ENCODE data around the gene MAT2A. TPM values are rescaled to one million over a fixed set of nuclear protein-coding genes. Genes with fewer than 3 reads are reported as not detected.

MAT2A gene
- total and polyA plus RNA-seq, 2 of the 8 experiments (the other 6 are each of a cell fraction or from before 2014, with no cell fraction given) = 255 to 307 TPM

DNA sequence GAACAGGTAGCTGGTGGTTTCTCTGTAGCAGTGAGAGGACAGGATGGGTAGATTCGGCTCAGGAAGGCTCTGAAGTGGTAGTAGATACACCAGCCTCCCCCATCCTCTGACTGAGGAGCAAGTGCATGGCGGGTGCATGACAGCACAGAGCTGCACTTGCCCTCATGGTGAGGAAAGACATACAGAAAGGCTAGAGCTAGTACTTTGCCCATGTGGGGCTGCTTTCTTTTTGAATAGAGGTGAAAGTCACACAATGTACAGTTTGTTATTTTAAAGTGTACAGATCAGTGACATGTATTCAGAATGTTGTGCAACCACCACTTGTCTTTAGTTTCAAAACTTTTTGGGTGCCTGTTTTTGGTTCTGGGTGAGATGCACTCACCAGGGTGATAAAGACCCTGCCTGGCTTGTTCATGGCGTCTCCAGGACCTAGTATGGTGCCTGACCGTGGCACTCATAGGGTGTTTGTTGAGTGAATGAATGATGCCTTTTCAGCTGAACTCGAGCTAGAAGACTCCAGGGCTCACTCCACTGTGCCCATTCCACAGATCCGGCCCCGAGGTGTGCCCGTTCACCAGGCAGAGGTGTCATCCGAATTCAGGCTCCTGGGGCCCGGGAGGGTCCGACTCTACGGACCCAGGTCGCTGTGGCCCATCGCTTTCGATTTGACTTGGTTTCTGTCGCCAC lies 44.8 kb downstream of the MAT2A start:
- Histone ChIP-seq H4K91ac (replicated peaks; ENCODE audit: insufficient read length, low read length) (no peak overlapping the region), H3K79me1 (ENCODE audit: low read depth, low read length) (no peaks in the 10 kb centered on the region; the same call in 1 of the 2 replicates), H2BK5ac (ENCODE audit: low read depth, low read length) (no peak overlapping the region), H3K27me3 (replicated peaks in 1 of 4; ENCODE audit: control insufficient read depth in 3 of 4, extremely low read depth in 1 of 4, insufficient read depth in 3 of 4, low read length in 3 of 4) (peaks cover 8 to 34% (median 21%) of the 10 kb centered on the region in 4 experiments; a peak in 6 of 7 replicates), H3K9ac (replicated peaks in 1 of 4; ENCODE audit: extremely low read depth in 1 of 4, low read depth in 3 of 4, low read length in 3 of 4) (no peak overlapping the region; a peak in 1 of 7 replicates), H3K18ac (ENCODE audit: extremely low read depth, low read length) (no peak overlapping the region), H3K4ac (replicated peaks; ENCODE audit: insufficient read length, low read depth, low read length) (no peak overlapping the region), H3K23ac (ENCODE audit: insufficient read length) (no peak overlapping the region), H3K56ac (replicated peaks; ENCODE audit: insufficient read length, low read depth, low read length) (no peak overlapping the region), H2BK120ac (replicated peaks; ENCODE audit: low read depth, low read length) (no peak overlapping the region), H3K36me3 (ENCODE audit: control insufficient read depth in 2 of 4, insufficient read depth in 4 of 4, low read length in 3 of 4) (no peaks in the 10 kb centered on the region), H3K4me3 (ENCODE audit: extremely low read depth in 1 of 4, insufficient read depth in 2 of 4, low read depth in 3 of 4, low read length in 4 of 4) (peak overlapping the region in 3 of 4 experiments; percentile 23 to 64 (median 23); a peak in 5 of 8 replicates), H2BK15ac (ENCODE audit: low read length) (no peak overlapping the region), H2BK12ac (ENCODE audit: low read depth, low read length) (no peak overlapping the region), H2AFZ (ENCODE audit: low read length) (no peak overlapping the region), H3K27ac (ENCODE audit: low read depth, low read length) (no peak overlapping the region), H3K9me3 (ENCODE audit: insufficient read depth in 2 of 2, low read depth in 1 of 2, low read length in 1 of 2) (no peaks in the 10 kb centered on the region), H3K79me2 (ENCODE audit: control insufficient read depth in 1 of 2, insufficient read depth in 2 of 2, low read length in 2 of 2) (no peaks in the 10 kb centered on the region), H3K4me2 (ENCODE audit: insufficient read depth in 1 of 2, low read depth in 2 of 2, low read length in 2 of 2) (peak overlapping the region; percentile 67 to 89), H4K5ac (ENCODE audit: insufficient read length, low read depth, low read length) (no peak overlapping the region), H2AK5ac (ENCODE audit: low read depth, low read length) (no peak overlapping the region), H3K4me1 (replicated peaks in 1 of 4; ENCODE audit: control insufficient read depth in 3 of 4, insufficient read depth in 4 of 4, low read length in 3 of 4) (peaks cover 2 to 19% (median 6%) of the 10 kb centered on the region in 4 experiments; a peak in 6 of 7 replicates), H3K23me2 (ENCODE audit: low read depth, low read length) (peaks cover 5% of the 10 kb centered on the region; the same call in 1 of the 2 replicates), H4K20me1 (replicated peaks in 1 of 2; ENCODE audit: control insufficient read depth in 1 of 2, insufficient read depth in 2 of 2, low read length in 2 of 2) (no peaks in the 10 kb centered on the region), H3K14ac (ENCODE audit: insufficient read length) (no peak overlapping the region), H2BK20ac (ENCODE audit: low read length) (no peak overlapping the region), H4K8ac (ENCODE audit: extremely low read depth, insufficient read depth, low read length) (no peak overlapping the region)
- DNase-seq (ENCODE audit: low read depth in 1 of 2, low spot score in 2 of 2) = no peak
- ChIA-PET POLR2A (ENCODE audit: partially characterized antibody) (interaction anchor here (0.6 to 2.0 kb wide), 4 partner anchors 9 to 192 kb away, joined by 3 to 15 read pairs (median 6); partner anchors contain the start of genes RNF181 and TMEM150A), CTCF (ENCODE audit: partially characterized antibody) (interaction anchor here (0.9 to 1.5 kb wide), 2 partner anchors 16 to 33 kb away, joined by 3 to 5 read pairs; no protein-coding TSS in a partner anchor)
- TF ChIP-seq SIN3A (conservative IDR thresholded peaks at IDR 0.05 in 1 of 2, IDR thresholded peaks at IDR 0.05 in 1 of 2; ENCODE audit: low read depth in 1 of 2, low read length in 2 of 2) (no peak), TAF1 (IDR thresholded peaks at IDR 0.05; ENCODE audit: low read depth, low read length) (no peak), SP1 (IDR thresholded peaks at IDR 0.05; ENCODE audit: low read depth, low read length) (no peak), KDM1A (IDR thresholded peaks at IDR 0.05; ENCODE audit: borderline replicate concordance, low read length) (peak; percentile 10; the same call in 1 of the 2 replicates), KDM4A (IDR thresholded peaks at IDR 0.05; ENCODE audit: low read depth, low read length, severe bottlenecking) (no peak), TAF7 (optimal IDR thresholded peaks at IDR 0.05; ENCODE audit: borderline replicate concordance, low read depth, low read length) (no peak), ASH2L (IDR thresholded peaks at IDR 0.05; ENCODE audit: low read length) (peak; percentile 1)
- FAIRE-seq = no peak
- 62% methylated on average over 11 of the region's 16 CpGs; no CpG with 5 or more reads in 1 of the 2 experiments for WGBS, 2 experiments (ENCODE audit: extremely low coverage in 1 of 2, insufficient coverage in 1 of 2, insufficient read length in 1 of 2, insufficient replicate concordance in 2 of 2, low coverage in 1 of 2, low lambda C conversion rate in 2 of 2, missing lambda C conversion rate in 1 of 2)

Measured in H1 (cell line).